ENCODE results near the gene ZSCAN32. TPM values are rescaled to one million over a fixed set of nuclear protein-coding genes. Genes with fewer than 3 reads are reported as not detected.

The ZSCAN32 gene
- total RNA-seq, 4 donors from 2014 or later = 6.5 to 16.6 (median 11.1) TPM

Other genes with a start within 250 kb of the ZSCAN32 start
- not detected for gene OR1F1, start 212.8 kb downstream of the ZSCAN32 start, total RNA-seq
- 10 to 100 TPM in 2 of 4 donors, 1 to 10 TPM in 2; 4.3 to 12.6 (median 8.7) TPM for gene ZNF200, start 165.8 kb downstream of the ZSCAN32 start, total RNA-seq
- 10 to 100 TPM in 1 of 4 donors, 1 to 10 TPM in 3; 2.7 to 25.4 (median 4.2) TPM for gene MEFV, start 144.4 kb downstream of the ZSCAN32 start, total RNA-seq
- gene ZNF263, start 117.5 kb downstream of the ZSCAN32 start, total RNA-seq = 10 to 100 TPM; 23.3 to 66.7 (median 36.2) TPM
- gene TIGD7, start 95.6 kb downstream of the ZSCAN32 start, total RNA-seq = 1 to 10 TPM; 3.3 to 8.8 (median 5.3) TPM
- gene ZNF75A, start 95.5 kb downstream of the ZSCAN32 start, total RNA-seq = 10 to 100 TPM; 13.2 to 30.1 (median 20.4) TPM
- gene OR2C1, start 45.1 kb downstream of the ZSCAN32 start, total RNA-seq = not detected
- 10 to 100 TPM in 1 of 4 donors, 1 to 10 TPM in 3; 6.2 to 16.6 (median 8.6) TPM for gene ZNF174, start 211 bp upstream of the ZSCAN32 start, total RNA-seq
- 1 to 10 TPM; 2.0 to 3.3 (median 2.7) TPM for gene ZNF597, start 42.5 kb upstream of the ZSCAN32 start, total RNA-seq
- gene NAA60, start 42.7 kb upstream of the ZSCAN32 start, total RNA-seq = 10 to 100 TPM; 17.0 to 31.7 (median 26.5) TPM
- gene C16orf90, start 94.5 kb upstream of the ZSCAN32 start, total RNA-seq = not detected
- 10 to 100 TPM in 2 of 4 donors, 1 to 10 TPM in 2; 8.5 to 17.8 (median 12.5) TPM for gene CLUAP1, start 100.0 kb upstream of the ZSCAN32 start, total RNA-seq
- gene NLRC3, start 176.4 kb upstream of the ZSCAN32 start, total RNA-seq = 1 to 10 TPM in 3 of 4 donors, under 1 TPM in 1; 0.65 to 4.1 (median 1.1) TPM
- gene SLX4, start 210.6 kb upstream of the ZSCAN32 start, total RNA-seq = 1 to 10 TPM; 2.9 to 4.4 (median 3.3) TPM